ENCODE measurements around the gene ABLIM3. TPM values are rescaled to one million over a fixed set of nuclear protein-coding genes. Genes with fewer than 3 reads are reported as not detected.

The ABLIM3 gene
- total RNA-seq, 1 experiment from 2014 or later, result 14.3 TPM

- TF ChIP-seq ZNF274 (IDR thresholded peaks at IDR 0.05; ENCODE audit: low read depth, low read length) (no peak), CTCF (IDR thresholded peaks at IDR 0.05 in 2 of 3, conservative IDR thresholded peaks at IDR 0.05 in 1 of 3; ENCODE audit: borderline replicate concordance in 1 of 3, insufficient read depth in 1 of 3, low read depth in 2 of 3, low read length in 2 of 3) (peak; percentile 48 to 94 (median 58)), RAD21 (IDR thresholded peaks at IDR 0.05; ENCODE audit: low read depth) (peak; percentile 90)
- ChIA-PET POLR2A (no interaction called here), RAD21 (ENCODE audit: low non-redundant PET in 1 of 2, low total read pairs in 2 of 2, uncharacterized antibody in 2 of 2, unreplicated experiment in 2 of 2) (interaction anchor here (0.7 to 1.3 kb wide), 3 partner anchors 15 to 135 kb away, joined by 3 to 4 read pairs (median 3); no protein-coding TSS in a partner anchor), CTCF (interaction anchor here (0.6 to 2.5 kb wide), 12 partner anchors 15 to 390 kb away, joined by 3 to 14 read pairs (median 4); no protein-coding TSS in a partner anchor)
- H3K4me1 ChIP-seq (ENCODE audit: control insufficient read depth in 1 of 2, insufficient read depth in 2 of 2, low read length in 2 of 2), result peaks cover 9 to 43% of the 10 kb centered on the region in 2 experiments
- H3K9ac ChIP-seq (ENCODE audit: low read length), result no peak overlapping the region
- no peaks in the 10 kb centered on the region for H3K9me3 ChIP-seq (ENCODE audit: control insufficient read depth in 1 of 2, insufficient read depth in 1 of 2, low read depth in 1 of 2, low read length in 2 of 2)
- DNase-seq (ENCODE audit: low read depth, low spot score) (no peak), ATAC-seq (no peak)
- H4K20me1 ChIP-seq (ENCODE audit: insufficient read depth), result no peaks in the 10 kb centered on the region
- no peaks in the 10 kb centered on the region for H3K79me2 ChIP-seq (ENCODE audit: insufficient read depth, low read length)
- H3K9me2 ChIP-seq (ENCODE audit: insufficient read depth), result no peaks in the 10 kb centered on the region
- H3K36me3 ChIP-seq (ENCODE audit: control insufficient read depth in 1 of 2, insufficient read depth in 2 of 2, low read length in 2 of 2), result no peaks in the 10 kb centered on the region
- H3K27ac ChIP-seq (ENCODE audit: low read depth, low read length), result no peak overlapping the region
- no peaks in the 10 kb centered on the region for H3K27me3 ChIP-seq (ENCODE audit: insufficient read depth, low read length)
- no TSS peak for BruUV-seq (replicated peaks)
- no peak overlapping the region for H3K4me3 ChIP-seq (replicated peaks in 1 of 2; ENCODE audit: low read depth in 1 of 2, low read length in 2 of 2)
- no peak overlapping the region for H3K4me2 ChIP-seq (ENCODE audit: low read length)
- H2AFZ ChIP-seq (ENCODE audit: low read depth, low read length, poor library complexity, severe bottlenecking), result no peak overlapping the region
- intact Hi-C loops (cut with micrococcal nuclease), result loop anchor here (1.0 to 5.0 kb wide), 3 partner anchors 99 to 432 kb away; no protein-coding TSS in a partner anchor
Observed at GRCh38 chr5:149130121-149130914, 11.0 kb upstream of the ABLIM3 start.

- POLR2A ChIA-PET, result no interaction called here
- Histone ChIP-seq H2AFZ (ENCODE audit: low read depth, low read length, poor library complexity, severe bottlenecking) (no peak overlapping the region), H3K79me2 (ENCODE audit: insufficient read depth, low read length) (no peaks in the 10 kb centered on the region), H3K36me3 (ENCODE audit: control insufficient read depth in 1 of 2, insufficient read depth in 2 of 2, low read length in 2 of 2) (no peaks in the 10 kb centered on the region), H3K9me2 (ENCODE audit: insufficient read depth) (no peaks in the 10 kb centered on the region), H4K20me1 (ENCODE audit: insufficient read depth) (no peaks in the 10 kb centered on the region), H3K4me3 (replicated peaks in 1 of 2; ENCODE audit: low read depth in 1 of 2, low read length in 2 of 2) (no peak overlapping the region), H3K9me3 (ENCODE audit: control insufficient read depth in 1 of 2, insufficient read depth in 1 of 2, low read depth in 1 of 2, low read length in 2 of 2) (no peaks in the 10 kb centered on the region), H3K4me1 (ENCODE audit: control insufficient read depth in 1 of 2, insufficient read depth in 2 of 2, low read length in 2 of 2) (peaks cover 9 to 41% of the 10 kb centered on the region in 2 experiments), H3K4me2 (ENCODE audit: low read length) (no peak overlapping the region), H3K9ac (ENCODE audit: low read length) (no peak overlapping the region), H3K27ac (ENCODE audit: low read depth, low read length) (no peak overlapping the region), H3K27me3 (ENCODE audit: insufficient read depth, low read length) (no peaks in the 10 kb centered on the region)
- no peak for ATAC-seq
- no peak for DNase-seq (ENCODE audit: low read depth, low spot score)
- RAD21 ChIA-PET (ENCODE audit: low non-redundant PET in 1 of 2, low total read pairs in 2 of 2, uncharacterized antibody in 2 of 2, unreplicated experiment in 2 of 2), result interaction anchor here in 1 of 2 experiments (1.0 kb wide), 1 partner anchor 96 kb away, joined by 4 read pairs; no protein-coding TSS in a partner anchor
- intact Hi-C loops (cut with micrococcal nuclease), result loop anchor here (5.0 kb wide), 1 partner anchor 430 kb away; no protein-coding TSS in a partner anchor
- BruUV-seq (replicated peaks), result no TSS peak
- CTCF ChIA-PET, result no interaction called here
- no peak for TF ChIP-seq EZH2phosphoT487 (IDR thresholded peaks at IDR 0.05; ENCODE audit: borderline replicate concordance)
- TF ChIP-seq REST (IDR thresholded peaks at IDR 0.05; ENCODE audit: low read depth), result no peak
- TF ChIP-seq CBX3 (IDR thresholded peaks at IDR 0.05; ENCODE audit: low read depth), result no peak
- TF ChIP-seq SRF (IDR thresholded peaks at IDR 0.05; ENCODE audit: low read depth), result no peak
- no peak for TF ChIP-seq YY1 (IDR thresholded peaks at IDR 0.05; ENCODE audit: extremely low read depth, insufficient replicate concordance, low read depth, low read length)
- no peak for TF ChIP-seq ZBTB33 (IDR thresholded peaks at IDR 0.05; ENCODE audit: extremely low read depth, insufficient replicate concordance, low read length)
Observed at GRCh38 chr5:149132474-149132873, 8.8 kb upstream of the ABLIM3 start.

All from HCT116 (cell line).